ENCODE results near the gene NUDT22.

The NUDT22 gene

DNA sequence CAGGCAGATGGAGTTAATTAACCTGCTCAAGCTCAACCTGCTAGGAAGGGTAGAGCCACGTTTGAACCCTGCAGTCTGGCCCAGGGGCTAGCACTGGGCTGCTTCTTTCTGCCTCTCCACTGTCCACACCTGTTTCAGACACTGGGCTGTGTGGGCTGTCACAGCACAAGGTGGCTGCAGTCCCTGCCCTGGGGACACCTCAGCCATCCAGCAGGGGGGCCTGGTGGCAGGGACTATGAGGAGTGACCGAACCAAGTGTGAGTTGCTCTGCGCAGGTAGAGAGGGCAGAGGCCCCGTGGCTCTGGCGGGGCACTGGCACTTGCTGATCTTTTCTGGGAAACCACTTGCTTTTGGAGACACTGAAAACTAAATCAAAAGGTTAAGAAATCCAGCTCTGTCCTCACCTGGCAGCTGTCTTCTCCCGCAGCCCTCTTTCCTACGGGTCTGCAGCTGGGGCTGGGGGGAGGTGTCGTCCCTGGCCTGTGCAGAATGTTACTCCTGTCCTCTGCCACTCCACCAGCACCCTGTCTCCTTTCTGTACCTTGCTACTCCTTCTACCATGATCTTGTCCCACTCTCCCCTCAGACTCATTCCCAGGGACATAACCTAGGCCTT lies 52.6 kb downstream of the NUDT22 start:
- no peak overlapping the region for H3K9ac ChIP-seq (ENCODE audit: low read length)
- H3K27ac ChIP-seq (ENCODE audit: low read depth, low read length) = no peak overlapping the region
- WGBS (ENCODE audit: extremely low coverage, insufficient coverage, low lambda C conversion rate) = no CpG with 5 or more reads among the region's 8 CpGs
- H2BK5ac ChIP-seq (ENCODE audit: low read length) = no peak overlapping the region
- no peaks in the 10 kb centered on the region for H3K27me3 ChIP-seq (ENCODE audit: insufficient read depth, low read length, poor library complexity)
- no peak overlapping the region for H3K4ac ChIP-seq (ENCODE audit: low read depth, low read length)
- H3K4me3 ChIP-seq (ENCODE audit: low read length) = no peak overlapping the region
- H2BK15ac ChIP-seq (replicated peaks; ENCODE audit: low read depth) = no peak overlapping the region
- H3K36me3 ChIP-seq (ENCODE audit: control insufficient read depth, insufficient read depth, low read length) = no peaks in the 10 kb centered on the region
- no peaks in the 10 kb centered on the region for H3K79me1 ChIP-seq (ENCODE audit: low read length)
- H3K4me1 ChIP-seq (ENCODE audit: control insufficient read depth, low read depth, low read length) = no peaks in the 10 kb centered on the region
- no peaks in the 10 kb centered on the region for H3K79me2 ChIP-seq (ENCODE audit: control insufficient read depth, insufficient read depth, low read length)
- no peak overlapping the region for H4K8ac ChIP-seq (ENCODE audit: low read depth, low read length)
- no peak overlapping the region for H3K23ac ChIP-seq (ENCODE audit: low read length)
- no peak for DNase-seq
- no peak overlapping the region for H2AK5ac ChIP-seq (ENCODE audit: low read length)
- no peak overlapping the region for H3K56ac ChIP-seq (ENCODE audit: low read length)
- H3K4me2 ChIP-seq (ENCODE audit: low read length) = no peak overlapping the region
- no peak overlapping the region for H4K5ac ChIP-seq (ENCODE audit: low read length)
- H3K18ac ChIP-seq (ENCODE audit: low read length) = no peak overlapping the region
- no peak overlapping the region for H2BK120ac ChIP-seq (ENCODE audit: low read depth, low read length)
